ENCODE data around the gene TLR3. TPM values are rescaled to one million over a fixed set of nuclear protein-coding genes. Genes with fewer than 3 reads are reported as not detected.

TLR3 gene
- polyA plus RNA-seq, 3 donors = 0.09 TPM; not detected in 2

DNA sequence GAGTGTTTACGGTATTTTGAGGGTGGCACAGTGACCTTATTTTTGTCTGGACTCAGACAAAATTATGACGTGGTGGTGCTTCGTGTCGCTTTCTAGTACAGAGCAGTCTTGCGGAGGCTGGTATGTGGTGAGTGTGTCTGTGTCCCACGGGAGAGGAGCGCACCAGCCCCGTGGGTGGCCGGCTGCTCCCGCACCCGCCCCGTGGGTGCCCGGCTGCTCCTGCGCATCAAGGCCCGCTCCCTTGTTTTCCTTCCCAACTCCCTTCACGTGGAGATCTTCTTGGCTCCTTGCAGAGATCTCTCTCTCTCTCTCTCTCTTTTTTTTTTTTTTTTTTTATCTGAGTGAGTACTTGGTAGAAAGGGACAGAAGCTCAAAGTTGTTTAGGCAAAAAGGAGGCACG is 23.3 kb downstream of the TLR3 start:
- H3K27ac ChIP-seq (ENCODE audit: low read depth in 1 of 2, low read length in 2 of 2) = no peak overlapping the region
- no peaks in the 10 kb centered on the region for H3K27me3 ChIP-seq (ENCODE audit: control insufficient read depth in 2 of 2, insufficient read depth in 2 of 2, low read length in 2 of 2)
- no peak overlapping the region for H3K4me3 ChIP-seq (replicated peaks in 1 of 3; ENCODE audit: low read depth in 2 of 3, low read length in 3 of 3)
- Mint-ChIP-seq H3K27ac (no peak overlapping the region), H3K4me1 (no peaks in the 10 kb centered on the region), H3K9me3 (peaks cover 4 to 20% (median 10%) of the 10 kb centered on the region in 7 donors), H3K4me3 (no peak overlapping the region), H3K36me3 (no peaks in the 10 kb centered on the region), H3K27me3 (ENCODE audit: low read depth in 3 of 3) (peaks cover 4 to 7% (median 4%) of the 10 kb centered on the region in 3 donors)
- no peak overlapping the region for H3K4me2 ChIP-seq (replicated peaks; ENCODE audit: extremely low read depth, low read length, poor library complexity, severe bottlenecking)
- peaks cover 0 to 10% of the 10 kb centered on the region in 2 donors for H3K9me3 ChIP-seq (replicated peaks in 1 of 2; ENCODE audit: control insufficient read depth in 1 of 2, insufficient read depth in 1 of 2, low read length in 2 of 2)
- H3K36me3 ChIP-seq (replicated peaks in 1 of 2; ENCODE audit: control insufficient read depth in 1 of 2, insufficient read depth in 2 of 2, low read length in 2 of 2) = no peaks in the 10 kb centered on the region
- no peak overlapping the region for H2AFZ ChIP-seq (ENCODE audit: insufficient read depth, low read depth, low read length, poor library complexity, severe bottlenecking)
- H3K79me2 ChIP-seq (ENCODE audit: insufficient read depth, low read length) = no peaks in the 10 kb centered on the region
- no peaks in the 10 kb centered on the region for H3K4me1 ChIP-seq (ENCODE audit: control insufficient read depth in 1 of 2, insufficient read depth in 2 of 2, low read length in 2 of 2)
- intact Hi-C loops (cut with micrococcal nuclease) = no loop called here
- WGBS (ENCODE audit: insufficient coverage) = 98% methylated on average over 11 of the region's 17 CpGs
- no peak for DNase-seq
- H4K20me1 ChIP-seq (ENCODE audit: insufficient read depth, low read length) = no peaks in the 10 kb centered on the region
- TF ChIP-seq, protein P1, sequence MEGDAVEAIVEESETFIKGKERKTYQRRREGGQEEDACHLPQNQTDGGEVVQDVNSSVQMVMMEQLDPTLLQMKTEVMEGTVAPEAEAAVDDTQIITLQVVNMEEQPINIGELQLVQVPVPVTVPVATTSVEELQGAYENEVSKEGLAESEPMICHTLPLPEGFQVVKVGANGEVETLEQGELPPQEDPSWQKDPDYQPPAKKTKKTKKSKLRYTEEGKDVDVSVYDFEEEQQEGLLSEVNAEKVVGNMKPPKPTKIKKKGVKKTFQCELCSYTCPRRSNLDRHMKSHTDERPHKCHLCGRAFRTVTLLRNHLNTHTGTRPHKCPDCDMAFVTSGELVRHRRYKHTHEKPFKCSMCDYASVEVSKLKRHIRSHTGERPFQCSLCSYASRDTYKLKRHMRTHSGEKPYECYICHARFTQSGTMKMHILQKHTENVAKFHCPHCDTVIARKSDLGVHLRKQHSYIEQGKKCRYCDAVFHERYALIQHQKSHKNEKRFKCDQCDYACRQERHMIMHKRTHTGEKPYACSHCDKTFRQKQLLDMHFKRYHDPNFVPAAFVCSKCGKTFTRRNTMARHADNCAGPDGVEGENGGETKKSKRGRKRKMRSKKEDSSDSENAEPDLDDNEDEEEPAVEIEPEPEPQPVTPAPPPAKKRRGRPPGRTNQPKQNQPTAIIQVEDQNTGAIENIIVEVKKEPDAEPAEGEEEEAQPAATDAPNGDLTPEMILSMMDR (IDR thresholded peaks at IDR 0.05) = no peak
- H3K9ac ChIP-seq (ENCODE audit: insufficient read depth, low read length, poor library complexity, severe bottlenecking) = no peak overlapping the region

DNA sequence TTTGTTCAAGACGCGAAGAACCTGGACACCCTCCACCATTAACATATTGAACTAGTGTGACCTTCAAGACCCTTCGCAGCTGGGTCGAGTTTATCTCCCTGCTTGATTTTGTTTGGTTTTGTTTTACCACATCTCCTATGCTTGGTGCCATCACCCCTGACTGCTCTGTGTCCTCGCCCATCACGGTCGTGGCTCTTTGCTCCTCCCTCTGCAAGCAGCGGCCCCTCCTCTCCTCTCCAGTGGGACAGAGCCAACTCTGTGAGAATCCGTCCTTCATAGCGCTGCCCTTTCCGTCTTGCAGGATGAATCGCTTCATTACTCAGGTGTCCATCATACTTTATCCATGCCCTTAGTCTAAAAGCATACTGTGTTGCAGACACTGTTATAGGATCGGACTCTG is 26.4 kb downstream of the TLR3 start:
- H3K36me3 Mint-ChIP-seq = no peaks in the 10 kb centered on the region
- no peaks in the 10 kb centered on the region for H3K79me2 ChIP-seq (ENCODE audit: insufficient read depth, low read length)
- H3K9me3 ChIP-seq (replicated peaks in 1 of 2; ENCODE audit: control insufficient read depth in 1 of 2, insufficient read depth in 1 of 2, low read length in 2 of 2) = peaks cover 0 to 8% of the 10 kb centered on the region in 2 donors
- 83% methylated on average over 8 of the region's 13 CpGs for WGBS (ENCODE audit: insufficient coverage)
- peaks cover 0 to 12% (median 6%) of the 10 kb centered on the region in 7 donors for H3K9me3 Mint-ChIP-seq
- no peaks in the 10 kb centered on the region for H3K27me3 ChIP-seq (ENCODE audit: control insufficient read depth in 2 of 2, insufficient read depth in 2 of 2, low read length in 2 of 2)
- peaks cover 0 to 10% (median 2%) of the 10 kb centered on the region in 3 donors for H3K27me3 Mint-ChIP-seq (ENCODE audit: low read depth in 3 of 3)
- DNase-seq = no peak
- H3K27ac Mint-ChIP-seq = no peak overlapping the region
- no peaks in the 10 kb centered on the region for H4K20me1 ChIP-seq (ENCODE audit: insufficient read depth, low read length)
- H3K4me3 Mint-ChIP-seq = no peak overlapping the region
- H3K27ac ChIP-seq (ENCODE audit: low read depth in 1 of 2, low read length in 2 of 2) = no peak overlapping the region
- intact Hi-C loops (cut with micrococcal nuclease) = no loop called here
- H3K4me1 Mint-ChIP-seq = no peaks in the 10 kb centered on the region
- H3K36me3 ChIP-seq (replicated peaks in 1 of 2; ENCODE audit: control insufficient read depth in 1 of 2, insufficient read depth in 2 of 2, low read length in 2 of 2) = no peaks in the 10 kb centered on the region
- no peak overlapping the region for H2AFZ ChIP-seq (ENCODE audit: insufficient read depth, low read depth, low read length, poor library complexity, severe bottlenecking)
- no peaks in the 10 kb centered on the region for H3K4me1 ChIP-seq (ENCODE audit: control insufficient read depth in 1 of 2, insufficient read depth in 2 of 2, low read length in 2 of 2)
- H3K9ac ChIP-seq (ENCODE audit: insufficient read depth, low read length, poor library complexity, severe bottlenecking) = no peak overlapping the region
- no peak overlapping the region for H3K4me2 ChIP-seq (replicated peaks; ENCODE audit: extremely low read depth, low read length, poor library complexity, severe bottlenecking)
- H3K4me3 ChIP-seq (replicated peaks in 1 of 3; ENCODE audit: low read depth in 2 of 3, low read length in 3 of 3) = no peak overlapping the region
- TF ChIP-seq, protein P1 (IDR thresholded peaks at IDR 0.05) = no peak
